Measurements from ENCODE around the gene IL19. TPM values are rescaled to one million over a fixed set of nuclear protein-coding genes. Genes with fewer than 3 reads are reported as not detected.

Gene IL19
- total and polyA plus RNA-seq, 2 donors (not counting 3 experiments of a cell fraction or from before 2014, with no cell fraction given), result not detected

DNA sequence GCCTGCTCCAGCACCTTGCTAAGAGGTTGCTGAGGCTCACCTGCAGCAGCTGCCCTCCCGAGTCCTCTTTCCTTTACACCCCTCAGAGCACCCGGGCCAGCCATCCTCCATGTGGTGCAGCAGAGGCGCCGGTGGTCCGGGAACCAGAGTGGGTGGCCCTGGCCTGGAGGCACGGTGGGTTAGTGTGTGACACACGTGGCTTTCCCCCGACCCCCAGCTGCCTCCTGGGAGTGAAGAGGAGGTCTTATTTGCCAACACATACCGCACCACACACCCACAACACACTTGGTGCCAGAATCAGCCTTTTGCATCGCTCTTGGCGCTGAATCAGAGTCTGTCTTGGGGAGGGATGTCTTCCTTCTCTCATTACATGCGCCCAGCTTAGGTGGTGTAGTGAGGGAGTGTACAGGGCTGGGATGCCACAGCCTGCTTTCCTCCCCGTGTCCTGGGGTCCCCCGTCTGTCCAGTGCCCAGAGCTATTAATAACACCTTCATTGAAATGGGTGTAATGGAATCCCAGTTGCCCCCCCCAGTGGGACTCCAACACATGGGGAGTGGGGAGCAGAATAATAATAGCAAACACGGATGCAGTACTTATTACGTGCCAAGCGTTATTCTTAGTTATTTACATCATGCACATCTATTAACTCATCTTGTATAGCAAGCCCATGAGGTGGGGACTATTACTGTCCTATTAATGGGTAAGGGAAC lies 47.7 kb upstream of the IL19 start:
- no peak for FAIRE-seq
- H4K20me1 ChIP-seq (replicated peaks; ENCODE audit: control insufficient read depth, extremely low read depth, insufficient read depth, low read length), result peaks cover 8% of the 10 kb centered on the region
- POLR2A ChIA-PET, result interaction anchor here (0.7 kb wide), 1 partner anchor 25 kb away, joined by 3 read pairs; no protein-coding TSS in a partner anchor

More for the DNA sequence above, 47.7 kb upstream of the IL19 start:
- DNase-seq (ENCODE audit: low read depth, low spot score), result no peak
- no peaks in the 10 kb centered on the region for H3K9me3 ChIP-seq (replicated peaks; ENCODE audit: control insufficient read depth, insufficient read depth, low read length)
- no peak for TF ChIP-seq EZH2 (IDR thresholded peaks at IDR 0.05; ENCODE audit: borderline replicate concordance, low read depth, low read length, severe bottlenecking)
- no peak for TF ChIP-seq POLR2A (IDR thresholded peaks at IDR 0.05; ENCODE audit: low read depth, low read length)
- TF ChIP-seq FOS (IDR thresholded peaks at IDR 0.05; ENCODE audit: borderline replicate concordance, insufficient read depth, low read length), result no peak
- TF ChIP-seq, protein P1, sequence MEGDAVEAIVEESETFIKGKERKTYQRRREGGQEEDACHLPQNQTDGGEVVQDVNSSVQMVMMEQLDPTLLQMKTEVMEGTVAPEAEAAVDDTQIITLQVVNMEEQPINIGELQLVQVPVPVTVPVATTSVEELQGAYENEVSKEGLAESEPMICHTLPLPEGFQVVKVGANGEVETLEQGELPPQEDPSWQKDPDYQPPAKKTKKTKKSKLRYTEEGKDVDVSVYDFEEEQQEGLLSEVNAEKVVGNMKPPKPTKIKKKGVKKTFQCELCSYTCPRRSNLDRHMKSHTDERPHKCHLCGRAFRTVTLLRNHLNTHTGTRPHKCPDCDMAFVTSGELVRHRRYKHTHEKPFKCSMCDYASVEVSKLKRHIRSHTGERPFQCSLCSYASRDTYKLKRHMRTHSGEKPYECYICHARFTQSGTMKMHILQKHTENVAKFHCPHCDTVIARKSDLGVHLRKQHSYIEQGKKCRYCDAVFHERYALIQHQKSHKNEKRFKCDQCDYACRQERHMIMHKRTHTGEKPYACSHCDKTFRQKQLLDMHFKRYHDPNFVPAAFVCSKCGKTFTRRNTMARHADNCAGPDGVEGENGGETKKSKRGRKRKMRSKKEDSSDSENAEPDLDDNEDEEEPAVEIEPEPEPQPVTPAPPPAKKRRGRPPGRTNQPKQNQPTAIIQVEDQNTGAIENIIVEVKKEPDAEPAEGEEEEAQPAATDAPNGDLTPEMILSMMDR (IDR thresholded peaks at IDR 0.05; ENCODE audit: extremely low read depth in 1 of 2, insufficient read depth in 1 of 2, low read depth in 1 of 2, low read length in 2 of 2), result no peak
- no peak for TF ChIP-seq MYC (IDR thresholded peaks at IDR 0.05; ENCODE audit: low read depth, low read length)
- no peak for TF ChIP-seq POLR2AphosphoS5 (IDR thresholded peaks at IDR 0.05; ENCODE audit: insufficient read depth, low read depth, low read length)
- no peak for TF ChIP-seq JUN (IDR thresholded peaks at IDR 0.05; ENCODE audit: borderline replicate concordance, insufficient read depth, insufficient read length, low read depth)
- TF ChIP-seq, protein P2, sequence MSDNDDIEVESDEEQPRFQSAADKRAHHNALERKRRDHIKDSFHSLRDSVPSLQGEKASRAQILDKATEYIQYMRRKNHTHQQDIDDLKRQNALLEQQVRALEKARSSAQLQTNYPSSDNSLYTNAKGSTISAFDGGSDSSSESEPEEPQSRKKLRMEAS (IDR thresholded peaks at IDR 0.05; ENCODE audit: insufficient read depth, insufficient read length), result no peak
- no peak for TF ChIP-seq GATA2 (IDR thresholded peaks at IDR 0.05; ENCODE audit: insufficient read depth, insufficient read length, low read depth, low read length)
- CTCF ChIA-PET, result no interaction called here
- dilution Hi-C loops (cut with MboI; ENCODE audit: extremely low pct_ligation_motif_present, low sequenced_read_pairs) (no loop called here), intact Hi-C loops (cut with micrococcal nuclease) (no loop called here)
- H3K4me2 ChIP-seq (ENCODE audit: insufficient read depth, low read length), result no peak overlapping the region
- H3K79me2 ChIP-seq (ENCODE audit: control insufficient read depth, insufficient read depth, low read length), result peaks cover 37% of the 10 kb centered on the region
- H3K36me3 ChIP-seq (ENCODE audit: control insufficient read depth in 2 of 2, extremely low read depth in 1 of 2, insufficient read depth in 2 of 2, low read length in 2 of 2), result no peaks in the 10 kb centered on the region
- H3K27me3 ChIP-seq (ENCODE audit: control insufficient read depth in 2 of 2, insufficient read depth in 2 of 2, low read length in 2 of 2), result no peaks in the 10 kb centered on the region
- H3K4me3 ChIP-seq (replicated peaks in 1 of 3; ENCODE audit: insufficient read depth in 1 of 3, low read depth in 1 of 3, low read length in 3 of 3), result no peak overlapping the region
- no TSS peak for BruUV-seq (replicated peaks)
- H3K9ac ChIP-seq (replicated peaks; ENCODE audit: extremely low read depth, insufficient read depth, low read length), result no peak overlapping the region
- H3K4me1 ChIP-seq (ENCODE audit: control insufficient read depth, extremely low read depth, insufficient read depth, low read length), result no peaks in the 10 kb centered on the region
- no peak overlapping the region for H2AFZ ChIP-seq (ENCODE audit: low read depth, low read length)
- H3K9me1 ChIP-seq (replicated peaks; ENCODE audit: control insufficient read depth, extremely low read depth, insufficient read depth, low read length), result no peaks in the 10 kb centered on the region
- H3K27ac ChIP-seq (ENCODE audit: insufficient read depth, low read depth, low read length), result no peak overlapping the region

Measured in endothelial cell of umbilical vein (primary cell).